ENCODE measurements around the gene CPPED1. TPM values are rescaled to one million over a fixed set of nuclear protein-coding genes. Genes with fewer than 3 reads are reported as not detected.
A peak's percentile ranks its signal among the peaks of the same experiment; 100 is the strongest.

Gene CPPED1
- total RNA-seq, 2 experiments from 2014 or later: 12.7 to 13.5 TPM

DNA sequence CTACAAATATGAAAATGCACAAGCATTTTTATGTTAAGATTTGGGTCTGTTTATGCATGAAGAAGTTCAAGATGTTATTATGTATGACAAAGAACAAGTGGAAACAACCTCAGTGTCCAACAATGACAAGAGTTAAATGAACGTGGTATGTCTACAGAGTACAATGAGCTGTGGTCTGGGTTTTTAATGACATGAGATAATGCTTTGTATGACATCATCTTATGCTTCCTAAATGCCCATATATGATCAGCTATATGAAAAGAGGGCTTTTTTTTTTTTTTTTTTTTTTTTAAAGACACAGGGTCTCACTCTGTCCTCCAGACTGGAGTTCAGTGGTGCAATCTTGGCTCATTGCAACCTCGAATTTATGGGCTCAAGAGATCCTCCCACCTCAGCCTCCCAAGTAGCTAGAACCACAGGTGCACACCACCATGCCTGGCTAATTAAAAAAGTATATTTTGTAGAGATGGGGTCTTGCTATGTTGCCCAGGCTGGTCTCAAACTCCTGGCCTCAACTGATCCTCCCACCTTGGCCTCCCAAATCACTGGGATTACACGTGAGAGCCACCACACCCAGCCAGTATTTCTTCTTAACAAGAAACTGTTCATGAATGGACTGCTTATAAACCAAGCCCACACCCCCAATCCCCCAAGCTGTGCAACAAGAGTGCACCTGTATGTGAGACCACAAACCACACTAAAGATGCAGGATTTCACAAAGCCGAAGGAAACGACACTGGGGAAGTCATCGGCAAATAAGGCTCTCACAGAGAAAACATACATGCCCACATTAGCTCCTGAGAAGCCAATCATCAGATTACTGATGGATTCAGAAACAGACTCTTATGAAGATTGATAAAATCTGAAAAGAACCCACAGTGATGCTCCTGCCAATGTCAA, 114.5 kb downstream of the CPPED1 start:
- no peaks in the 10 kb centered on the region for H3K9me3 Mint-ChIP-seq (ENCODE audit: insufficient read depth)
- ChIA-PET CTCF (interaction anchor here (1.2 to 1.6 kb wide), 4 partner anchors 10 to 116 kb away, joined by 3 to 6 read pairs (median 3); no protein-coding TSS in a partner anchor), POLR2A (interaction anchor here (0.6 kb wide), 1 partner anchor 1308 kb away, joined by 4 read pairs; no protein-coding TSS in a partner anchor)
- peaks cover 12% of the 10 kb centered on the region for H3K36me3 Mint-ChIP-seq (ENCODE audit: low read depth)
- no peaks in the 10 kb centered on the region for H3K27me3 Mint-ChIP-seq (ENCODE audit: low read depth)
- peaks cover 20% of the 10 kb centered on the region for H3K4me1 Mint-ChIP-seq (ENCODE audit: low read depth)
- no peak overlapping the region for H3K4me3 Mint-ChIP-seq
- DNase-seq (peak; percentile 37), ATAC-seq (peak; percentile 49)
- peak overlapping the region; percentile 57 for H3K27ac Mint-ChIP-seq

DNA sequence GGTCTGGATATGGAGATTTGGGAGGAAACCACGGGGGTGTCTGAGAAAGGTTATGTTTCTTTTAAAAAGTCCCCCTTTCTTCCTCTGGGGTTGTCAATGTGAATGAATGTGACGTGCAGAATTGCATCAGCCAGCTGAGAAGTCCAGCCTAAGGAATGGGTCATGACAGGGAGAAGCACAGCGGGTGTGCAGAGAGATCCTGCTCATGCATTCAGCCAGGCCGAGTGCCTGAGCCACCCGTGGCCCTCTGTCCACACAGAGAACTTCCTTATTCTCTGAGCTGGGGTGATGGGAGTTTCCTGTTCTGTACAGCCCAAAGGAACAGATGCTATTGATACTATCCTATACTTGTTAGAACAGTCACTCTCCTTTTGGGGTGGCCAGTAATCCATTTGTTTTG, 117.9 kb downstream of the CPPED1 start:
- no peak overlapping the region for H3K4me3 Mint-ChIP-seq
- CTCF ChIA-PET: no interaction called here
- no peak overlapping the region for H3K27ac Mint-ChIP-seq
- H3K36me3 Mint-ChIP-seq (ENCODE audit: low read depth): peaks cover 7% of the 10 kb centered on the region
- ATAC-seq: no peak
- POLR2A ChIA-PET: no interaction called here
- H3K27me3 Mint-ChIP-seq (ENCODE audit: low read depth): no peaks in the 10 kb centered on the region
- H3K4me1 Mint-ChIP-seq (ENCODE audit: low read depth): peaks cover 20% of the 10 kb centered on the region
- DNase-seq: no peak
- no peaks in the 10 kb centered on the region for H3K9me3 Mint-ChIP-seq (ENCODE audit: insufficient read depth)

GRCh38 chr16:12682432-12683165, 121.1 kb downstream of the CPPED1 start:
- Mint-ChIP-seq H3K27me3 (ENCODE audit: low read depth) (no peaks in the 10 kb centered on the region), H3K4me3 (no peak overlapping the region), H3K9me3 (ENCODE audit: insufficient read depth) (no peaks in the 10 kb centered on the region), H3K27ac (no peak overlapping the region), H3K36me3 (ENCODE audit: low read depth) (peaks cover 5% of the 10 kb centered on the region), H3K4me1 (ENCODE audit: low read depth) (peaks cover 8% of the 10 kb centered on the region)
- CTCF ChIA-PET: no interaction called here
- ATAC-seq: no peak
- POLR2A ChIA-PET: no interaction called here
- no peak for DNase-seq

GRCh38 chr16:12681653-12682052, 122.0 kb downstream of the CPPED1 start:
- ChIA-PET POLR2A (no interaction called here), CTCF (no interaction called here)
- no peak for DNase-seq
- peaks cover 17% of the 10 kb centered on the region for H3K4me1 Mint-ChIP-seq (ENCODE audit: low read depth)
- no peak overlapping the region for H3K27ac Mint-ChIP-seq
- H3K27me3 Mint-ChIP-seq (ENCODE audit: low read depth): no peaks in the 10 kb centered on the region
- no peak overlapping the region for H3K4me3 Mint-ChIP-seq
- no peaks in the 10 kb centered on the region for H3K9me3 Mint-ChIP-seq (ENCODE audit: insufficient read depth)
- no peak for ATAC-seq
- peaks cover 11% of the 10 kb centered on the region for H3K36me3 Mint-ChIP-seq (ENCODE audit: low read depth)

GRCh38 chr16:12680531-12680930, 123.2 kb downstream of the CPPED1 start:
- no peaks in the 10 kb centered on the region for H3K27me3 Mint-ChIP-seq (ENCODE audit: low read depth)
- peaks cover 12% of the 10 kb centered on the region for H3K36me3 Mint-ChIP-seq (ENCODE audit: low read depth)
- ChIA-PET POLR2A (no interaction called here), CTCF (no interaction called here)
- no peaks in the 10 kb centered on the region for H3K9me3 Mint-ChIP-seq (ENCODE audit: insufficient read depth)
- peaks cover 18% of the 10 kb centered on the region for H3K4me1 Mint-ChIP-seq (ENCODE audit: low read depth)
- no peak overlapping the region for H3K27ac Mint-ChIP-seq
- ATAC-seq: no peak
- no peak for DNase-seq
- H3K4me3 Mint-ChIP-seq: no peak overlapping the region

DNA sequence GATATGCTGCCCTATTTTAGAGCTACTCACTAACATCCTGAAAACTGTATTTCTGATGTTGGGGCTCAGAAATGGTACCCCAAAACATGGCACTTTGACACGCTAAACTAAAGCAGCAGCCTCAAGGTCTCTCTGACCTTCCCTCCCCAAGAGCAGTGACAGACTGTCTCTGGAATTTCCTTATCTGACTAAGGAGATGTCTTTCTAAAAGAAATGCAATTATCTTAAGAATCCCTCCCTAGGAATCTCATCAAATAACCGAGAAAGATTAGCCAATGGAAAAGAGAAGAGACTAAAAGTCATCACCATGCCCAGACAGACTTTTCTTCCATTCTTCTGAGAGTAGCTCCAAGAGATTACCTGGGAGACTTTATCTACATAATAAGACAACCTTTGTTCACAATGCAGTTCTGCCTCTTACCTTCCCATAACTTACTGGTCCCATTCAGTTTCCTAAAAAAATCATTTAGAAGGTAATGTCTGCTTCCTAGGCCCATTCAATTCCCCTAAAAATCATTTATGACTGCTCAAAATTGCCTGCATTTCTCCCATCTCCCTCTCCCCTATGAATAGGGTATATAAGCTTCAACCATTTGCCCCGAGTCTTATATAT, 123.9 kb downstream of the CPPED1 start:
- no peak for DNase-seq
- no peak for ATAC-seq
- peaks cover 12% of the 10 kb centered on the region for H3K36me3 Mint-ChIP-seq (ENCODE audit: low read depth)
- POLR2A ChIA-PET: no interaction called here
- H3K9me3 Mint-ChIP-seq (ENCODE audit: insufficient read depth): no peaks in the 10 kb centered on the region
- CTCF ChIA-PET: no interaction called here
- peaks cover 18% of the 10 kb centered on the region for H3K4me1 Mint-ChIP-seq (ENCODE audit: low read depth)
- no peak overlapping the region for H3K27ac Mint-ChIP-seq
- H3K4me3 Mint-ChIP-seq: no peak overlapping the region
- H3K27me3 Mint-ChIP-seq (ENCODE audit: low read depth): no peaks in the 10 kb centered on the region

DNA sequence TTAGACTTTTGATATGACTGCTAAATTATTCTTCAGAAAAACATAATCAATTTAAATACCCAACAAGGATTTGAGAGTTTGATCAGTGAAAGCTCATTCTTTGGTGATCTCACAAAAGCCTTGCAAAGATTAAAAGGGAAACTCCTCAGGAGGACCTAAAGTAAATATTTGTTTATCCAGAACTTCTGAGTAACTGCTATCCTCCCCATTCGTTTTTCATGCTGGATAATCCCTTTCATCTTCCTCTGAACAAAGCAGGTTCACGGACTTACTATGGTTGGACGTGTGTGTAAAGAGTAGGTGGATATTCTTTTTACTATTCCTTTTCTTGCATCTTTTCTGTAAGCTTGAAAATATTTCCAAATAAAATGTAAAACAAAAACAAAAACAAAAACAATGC, 124.7 kb downstream of the CPPED1 start:
- DNase-seq: no peak
- ChIA-PET POLR2A (no interaction called here), CTCF (no interaction called here)
- Mint-ChIP-seq H3K36me3 (ENCODE audit: low read depth) (peaks cover 12% of the 10 kb centered on the region), H3K27ac (no peak overlapping the region), H3K4me3 (no peak overlapping the region), H3K4me1 (ENCODE audit: low read depth) (peaks cover 18% of the 10 kb centered on the region), H3K27me3 (ENCODE audit: low read depth) (no peaks in the 10 kb centered on the region), H3K9me3 (ENCODE audit: insufficient read depth) (no peaks in the 10 kb centered on the region)
- no peak for ATAC-seq

- ChIA-PET CTCF (interaction anchor here (0.8 kb wide), 1 partner anchor 12 kb away, joined by 3 read pairs; no protein-coding TSS in a partner anchor), POLR2A (no interaction called here)
- no peak for ATAC-seq
- H3K4me3 Mint-ChIP-seq: no peak overlapping the region
- DNase-seq: peak; percentile 30
- no peaks in the 10 kb centered on the region for H3K27me3 Mint-ChIP-seq (ENCODE audit: low read depth)
- H3K4me1 Mint-ChIP-seq (ENCODE audit: low read depth): peaks cover 18% of the 10 kb centered on the region
- H3K36me3 Mint-ChIP-seq (ENCODE audit: low read depth): peaks cover 12% of the 10 kb centered on the region
- H3K27ac Mint-ChIP-seq: peak overlapping the region; percentile 67
- H3K9me3 Mint-ChIP-seq (ENCODE audit: insufficient read depth): no peaks in the 10 kb centered on the region
Measured at GRCh38 chr16:12677502-12677901, 126.2 kb downstream of the CPPED1 start.

DNA sequence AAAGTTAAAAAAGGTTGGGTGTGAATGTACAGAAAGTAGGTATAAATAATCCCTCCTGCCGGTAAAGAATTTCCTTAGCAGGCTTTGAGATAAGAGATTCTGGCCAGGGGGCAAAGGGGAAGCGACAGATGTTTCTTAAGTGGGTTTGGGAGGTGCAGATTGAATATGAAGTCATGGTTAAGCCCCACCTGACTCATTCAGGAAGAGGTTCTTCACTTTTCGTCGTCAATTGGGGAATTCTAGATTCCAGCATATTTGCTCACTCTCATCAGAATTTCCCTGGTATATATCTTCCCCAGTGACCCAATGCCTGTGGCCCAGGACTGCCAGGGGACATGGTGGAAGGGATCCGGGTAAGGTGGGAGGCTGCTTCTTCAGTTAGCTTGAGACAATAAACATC, 127.8 kb downstream of the CPPED1 start:
- H3K27me3 Mint-ChIP-seq (ENCODE audit: low read depth): no peaks in the 10 kb centered on the region

DNA sequence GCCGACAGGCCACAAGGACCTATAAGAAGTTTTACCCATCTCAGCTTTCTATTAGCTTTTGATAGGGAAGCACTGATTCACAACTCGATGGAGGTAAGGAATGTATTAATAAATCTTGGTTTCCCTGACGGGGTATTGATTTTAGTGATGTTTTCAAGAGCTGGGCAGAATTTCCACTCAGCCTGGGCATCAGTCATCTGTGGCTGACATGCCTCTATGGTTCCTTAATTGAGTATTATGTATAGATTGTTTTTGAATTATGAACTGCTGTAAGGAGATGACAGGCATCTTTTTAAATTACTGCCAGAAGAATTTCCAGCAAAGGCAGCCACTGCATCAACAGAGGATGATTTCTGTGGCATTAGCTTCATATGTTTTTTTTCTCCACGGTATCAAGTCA, 128.6 kb downstream of the CPPED1 start:
- ATAC-seq: no peak
- Mint-ChIP-seq H3K27me3 (ENCODE audit: low read depth) (no peaks in the 10 kb centered on the region), H3K4me1 (ENCODE audit: low read depth) (peaks cover 18% of the 10 kb centered on the region), H3K36me3 (ENCODE audit: low read depth) (peaks cover 12% of the 10 kb centered on the region), H3K4me3 (no peak overlapping the region), H3K9me3 (ENCODE audit: insufficient read depth) (no peaks in the 10 kb centered on the region), H3K27ac (no peak overlapping the region)
- POLR2A ChIA-PET: no interaction called here
- CTCF ChIA-PET: interaction anchor here (0.6 kb wide), 1 partner anchor 12 kb away, joined by 3 read pairs; no protein-coding TSS in a partner anchor
- DNase-seq: no peak

More for the DNA sequence above, 127.8 kb downstream of the CPPED1 start:
- CTCF ChIA-PET: no interaction called here
- Mint-ChIP-seq H3K9me3 (ENCODE audit: insufficient read depth) (no peaks in the 10 kb centered on the region), H3K4me1 (ENCODE audit: low read depth) (peaks cover 18% of the 10 kb centered on the region), H3K4me3 (no peak overlapping the region), H3K36me3 (ENCODE audit: low read depth) (peaks cover 12% of the 10 kb centered on the region), H3K27ac (no peak overlapping the region)
- ATAC-seq: no peak
- POLR2A ChIA-PET: interaction anchor here (0.6 kb wide), 1 partner anchor 32 kb away, joined by 4 read pairs; no protein-coding TSS in a partner anchor
- DNase-seq: no peak

- peaks cover 12% of the 10 kb centered on the region for H3K36me3 Mint-ChIP-seq (ENCODE audit: low read depth)
- H3K27ac Mint-ChIP-seq: no peak overlapping the region
- H3K27me3 Mint-ChIP-seq (ENCODE audit: low read depth): no peaks in the 10 kb centered on the region
- ChIA-PET POLR2A (interaction anchor here (0.5 to 0.6 kb wide), 2 partner anchors 85 to 129 kb away, joined by 3 read pairs; partner anchors contain the start of gene CPPED1), CTCF (interaction anchor here (0.6 kb wide), 1 partner anchor 11 kb away, joined by 3 read pairs; no protein-coding TSS in a partner anchor)
- no peak overlapping the region for H3K4me3 Mint-ChIP-seq
- H3K4me1 Mint-ChIP-seq (ENCODE audit: low read depth): peaks cover 18% of the 10 kb centered on the region
- ATAC-seq: no peak
- no peak for DNase-seq
- no peaks in the 10 kb centered on the region for H3K9me3 Mint-ChIP-seq (ENCODE audit: insufficient read depth)
Measured at GRCh38 chr16:12674524-12674923, 129.2 kb downstream of the CPPED1 start.
